HG03175 (cell line): ENCODE data around the gene MYADM.

Source experiments
- ATAC-seq: cut with Tn5 transposase; IDR thresholded peaks from one replicate; pipeline ENCODE4 v1.9.1; 2021; ENCODE audit warnings: mild to moderate bottlenecking, moderate library complexity; ENCODE audit not compliant: unreplicated experiment

The MYADM gene

DNA sequence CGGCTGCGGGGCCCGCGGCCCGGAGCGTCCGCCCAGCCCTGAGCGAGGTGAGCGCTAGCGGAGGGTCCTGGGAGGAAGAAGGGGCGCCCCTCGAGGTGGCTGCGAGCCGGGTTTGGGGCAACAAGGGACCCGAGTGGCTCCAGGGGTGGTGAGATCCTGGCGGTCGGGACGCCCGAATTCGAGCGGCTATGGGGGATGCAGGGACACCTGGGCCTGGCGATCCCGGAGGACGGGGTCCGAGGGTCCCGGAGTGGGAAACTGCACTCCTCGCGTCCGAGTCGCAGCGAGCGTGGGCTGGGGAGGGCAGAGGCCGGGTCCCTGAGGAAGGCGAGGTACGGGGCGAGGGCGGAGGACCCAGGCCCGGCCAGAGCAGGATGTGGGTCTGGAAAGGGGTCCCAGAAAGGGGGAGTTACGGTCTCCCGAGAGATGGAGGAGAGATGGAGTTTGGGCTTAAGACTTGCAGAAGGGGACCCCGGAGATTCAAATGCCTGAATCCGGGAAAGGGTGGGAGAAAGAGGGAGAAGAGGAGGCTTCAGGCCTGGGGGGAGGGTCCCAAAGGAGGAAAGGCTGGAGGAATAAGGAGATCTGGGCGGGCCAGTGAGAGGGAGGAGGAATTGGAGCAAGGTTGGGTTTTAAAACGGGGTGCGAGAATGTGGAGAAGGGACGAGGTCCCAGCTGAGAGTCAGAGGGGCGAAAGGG lies 41.9 kb downstream of the MYADM start:
- no peak for ATAC-seq

GRCh38 chr19:53910170-53910518 lies 42.5 kb downstream of the MYADM start:
- ATAC-seq: no peak

DNA sequence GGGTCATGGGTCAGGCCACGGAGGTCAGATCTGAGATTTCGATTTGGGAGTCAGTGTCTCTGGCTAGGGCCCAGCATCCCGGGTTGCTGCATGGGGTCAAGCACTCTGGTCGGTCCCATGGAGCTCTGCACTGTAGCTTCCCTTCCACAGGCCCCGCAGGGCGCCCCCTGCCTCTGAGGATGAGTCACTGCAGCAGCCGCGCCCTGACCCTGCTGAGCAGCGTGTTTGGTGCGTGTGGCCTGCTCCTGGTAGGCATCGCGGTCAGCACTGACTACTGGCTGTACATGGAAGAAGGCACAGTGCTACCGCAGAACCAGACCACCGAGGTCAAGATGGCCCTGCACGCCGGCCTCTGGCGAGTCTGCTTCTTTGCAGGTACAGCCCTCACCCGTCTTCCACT lies 45.0 kb downstream of the MYADM start:
- no peak for ATAC-seq

GRCh38 chr19:53915000-53915399 lies 47.3 kb downstream of the MYADM start:
- no peak for ATAC-seq

GRCh38 chr19:53916004-53916403 lies 48.3 kb downstream of the MYADM start:
- ATAC-seq: no peak

DNA sequence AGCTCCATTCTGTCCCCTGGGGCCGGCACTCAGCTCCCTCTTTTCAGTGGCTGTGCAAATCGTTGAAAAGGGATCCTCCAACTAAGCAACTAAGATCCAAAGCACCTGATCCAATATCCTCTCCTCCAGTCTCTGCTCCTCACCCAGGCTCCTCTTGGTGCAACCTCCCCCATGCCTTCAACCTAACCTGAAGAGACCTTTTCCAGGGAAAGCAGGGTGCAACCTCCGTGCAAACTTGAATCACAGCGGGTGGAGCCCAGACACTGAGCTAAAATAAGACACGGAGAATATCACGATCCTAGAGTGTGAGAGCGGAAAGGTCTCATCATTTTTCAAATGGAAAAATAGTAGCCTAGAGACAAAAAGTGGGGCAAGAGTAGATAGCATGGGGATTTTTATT lies 49.7 kb downstream of the MYADM start:
- ATAC-seq: no peak
